Osteoblast (primary cell): ENCODE measurements around the gene GALE. TPM values are rescaled to one million over a fixed set of nuclear protein-coding genes. Genes with fewer than 3 reads are reported as not detected.

Source experiments
- DNase-seq: peaks from one replicate; pipeline ENCODE4 v3.0.0; 2011; ENCODE audit warnings: low spot score, mixed read lengths; ENCODE audit not compliant: insufficient read length; ENCODE audit errors: missing footprints
- H2AFZ ChIP-seq: 2 replicates; pipeline ENCODE4 v1.6.0; 2011; ENCODE audit warnings: mild to moderate bottlenecking, low read length
- H3K27ac ChIP-seq: 2 replicates; pipeline ENCODE4 v1.5.1; 2011; ENCODE audit warnings: mild to moderate bottlenecking, low read depth, low read length, moderate library complexity
- H3K27me3 ChIP-seq: 2 replicates; pipeline ENCODE4 v1.6.0; 2012; ENCODE audit warnings: mild to moderate bottlenecking, control low read depth, inconsistent platforms, low read length, moderate library complexity; ENCODE audit not compliant: insufficient read depth
- H3K36me3 ChIP-seq: 2 replicates; pipeline ENCODE4 v1.5.1; 2011; ENCODE audit warnings: mild to moderate bottlenecking, low read length, control low read depth, moderate library complexity; ENCODE audit not compliant: insufficient read depth
- H3K4me1 ChIP-seq: 2 replicates; pipeline ENCODE4 v1.5.1; 2011; ENCODE audit warnings: mild to moderate bottlenecking, low read length, control low read depth, moderate library complexity; ENCODE audit not compliant: insufficient read depth
- H3K4me2 ChIP-seq: 2 replicates; pipeline ENCODE4 v1.6.0; 2011; ENCODE audit warnings: mild to moderate bottlenecking, low read length; ENCODE audit not compliant: insufficient read depth
- H3K4me3 ChIP-seq: fragments of 200-600 bp; sonication (generic); 3 replicates; pipeline ENCODE4 v1.5.1; 2012; ENCODE audit warnings: mild to moderate bottlenecking, low read length, inconsistent platforms; ENCODE audit not compliant: insufficient read depth
- H3K79me2 ChIP-seq: 2 replicates; pipeline ENCODE4 v1.6.0; 2012; ENCODE audit warnings: mild to moderate bottlenecking, low read length, control low read depth, inconsistent platforms; ENCODE audit not compliant: insufficient read depth
- H3K9me3 ChIP-seq: 2 replicates; pipeline ENCODE4 v1.5.1; 2011; ENCODE audit warnings: low read depth, low read length, control low read depth
- H4K20me1 ChIP-seq: 2 replicates; pipeline ENCODE4 v1.6.0; 2012; ENCODE audit warnings: mild to moderate bottlenecking, low read length, control low read depth; ENCODE audit not compliant: insufficient read depth
- CTCF ChIP-seq: IDR thresholded peaks from 2 replicates; pipeline ENCODE4 v1.5.1; 2011; ENCODE audit warnings: mild to moderate bottlenecking, low read depth, low read length, moderate library complexity; ENCODE audit errors: extremely low read depth
- total RNA-seq: library from RNA; depleted of rRNA; stranded (reverse); fragments of >200 nt; gene quantifications from 2 replicates; pipeline ENCODE4 v1.2.3, GENCODE V29; 2012

The GALE gene
- total RNA-seq, 1 donor, result 13.4 TPM

GRCh38 chr1:23824711-23825075, 24.1 kb upstream of the GALE start:
- DNase-seq, result no peak
- H2AFZ ChIP-seq, result peak overlapping the region; percentile 99
- peaks cover 4% of the 10 kb centered on the region for H3K4me1 ChIP-seq
- no peak for TF ChIP-seq CTCF
- H3K79me2 ChIP-seq, result peaks cover 23% of the 10 kb centered on the region
- H3K27me3 ChIP-seq, result no peaks in the 10 kb centered on the region
- H3K27ac ChIP-seq, result peak overlapping the region; percentile 98
- no peaks in the 10 kb centered on the region for H4K20me1 ChIP-seq
- H3K9me3 ChIP-seq, result no peaks in the 10 kb centered on the region
- no peaks in the 10 kb centered on the region for H3K36me3 ChIP-seq
- H3K4me2 ChIP-seq, result peak overlapping the region; percentile 95
- H3K4me3 ChIP-seq, result peak overlapping the region; percentile 99

GRCh38 chr1:23823767-23824166, 23.2 kb upstream of the GALE start:
- H3K79me2 ChIP-seq, result peaks cover 23% of the 10 kb centered on the region
- no peaks in the 10 kb centered on the region for H3K27me3 ChIP-seq
- no peak for TF ChIP-seq CTCF
- H3K4me3 ChIP-seq, result no peak overlapping the region
- H3K4me1 ChIP-seq, result peaks cover 4% of the 10 kb centered on the region
- H3K36me3 ChIP-seq, result no peaks in the 10 kb centered on the region
- H3K4me2 ChIP-seq, result peak overlapping the region; percentile 95
- no peaks in the 10 kb centered on the region for H4K20me1 ChIP-seq
- no peak overlapping the region for H3K27ac ChIP-seq
- no peak overlapping the region for H2AFZ ChIP-seq
- no peaks in the 10 kb centered on the region for H3K9me3 ChIP-seq
- DNase-seq, result no peak

GRCh38 chr1:23817633-23818032, 17.1 kb upstream of the GALE start:
- Histone ChIP-seq H3K4me1 (no peaks in the 10 kb centered on the region), H2AFZ (no peak overlapping the region), H3K4me2 (no peak overlapping the region), H3K79me2 (peaks cover 3% of the 10 kb centered on the region), H3K36me3 (peaks cover 32% of the 10 kb centered on the region), H3K27ac (no peak overlapping the region), H4K20me1 (no peaks in the 10 kb centered on the region), H3K9me3 (no peaks in the 10 kb centered on the region), H3K4me3 (no peak overlapping the region), H3K27me3 (no peaks in the 10 kb centered on the region)
- TF ChIP-seq CTCF, result no peak
- DNase-seq, result no peak

- H3K4me2 ChIP-seq, result no peak overlapping the region
- DNase-seq, result no peak
- no peak for TF ChIP-seq CTCF
- H2AFZ ChIP-seq, result no peak overlapping the region
- H3K4me3 ChIP-seq, result no peak overlapping the region
- no peaks in the 10 kb centered on the region for H3K27me3 ChIP-seq
- no peaks in the 10 kb centered on the region for H3K9me3 ChIP-seq
- no peak overlapping the region for H3K27ac ChIP-seq
- H3K79me2 ChIP-seq, result no peaks in the 10 kb centered on the region
- peaks cover 38% of the 10 kb centered on the region for H3K36me3 ChIP-seq
- H4K20me1 ChIP-seq, result no peaks in the 10 kb centered on the region
- no peaks in the 10 kb centered on the region for H3K4me1 ChIP-seq
These were observed 16.4 kb upstream of the GALE start for GRCh38 chr1:23816906-23817305.
